ENCODE results near the gene RBM19. TPM values are rescaled to one million over a fixed set of nuclear protein-coding genes. Genes with fewer than 3 reads are reported as not detected.

The RBM19 gene
- total RNA-seq, 1 donor from 2014 or later: 77.0 TPM

- POLR2A ChIA-PET: no interaction called here
These were observed 186.4 kb downstream of the RBM19 start for GRCh38 chr12:113779774-113780173.

GRCh38 chr12:113778432-113779132 is 187.5 kb downstream of the RBM19 start:
- peaks cover 34% of the 10 kb centered on the region for H3K27me3 Mint-ChIP-seq
- H3K4me1 Mint-ChIP-seq: no peaks in the 10 kb centered on the region
- H3K36me3 Mint-ChIP-seq (ENCODE audit: low read depth): no peaks in the 10 kb centered on the region
- peaks cover 3% of the 10 kb centered on the region for H3K9me3 Mint-ChIP-seq
- intact Hi-C loops (cut with micrococcal nuclease): no loop called here
- DNase-seq: no peak
- CTCF ChIA-PET: no interaction called here
- no peak for ATAC-seq (ENCODE audit: low read depth)
- no peak overlapping the region for H3K4me3 Mint-ChIP-seq
- no peak for TF ChIP-seq CTCF (IDR thresholded peaks at IDR 0.05)
- no peak overlapping the region for H3K27ac Mint-ChIP-seq
- POLR2A ChIA-PET: no interaction called here

More at GRCh38 chr12:113779774-113780173, 186.4 kb downstream of the RBM19 start:
- TF ChIP-seq CTCF (IDR thresholded peaks at IDR 0.05): no peak
- DNase-seq (no peak), ATAC-seq (ENCODE audit: low read depth) (no peak)
- CTCF ChIA-PET: no interaction called here
- Mint-ChIP-seq H3K27me3 (peaks cover 32% of the 10 kb centered on the region), H3K9me3 (peaks cover 3% of the 10 kb centered on the region), H3K4me3 (no peak overlapping the region), H3K36me3 (ENCODE audit: low read depth) (no peaks in the 10 kb centered on the region), H3K27ac (no peak overlapping the region), H3K4me1 (no peaks in the 10 kb centered on the region)
- intact Hi-C loops (cut with micrococcal nuclease): no loop called here

DNA sequence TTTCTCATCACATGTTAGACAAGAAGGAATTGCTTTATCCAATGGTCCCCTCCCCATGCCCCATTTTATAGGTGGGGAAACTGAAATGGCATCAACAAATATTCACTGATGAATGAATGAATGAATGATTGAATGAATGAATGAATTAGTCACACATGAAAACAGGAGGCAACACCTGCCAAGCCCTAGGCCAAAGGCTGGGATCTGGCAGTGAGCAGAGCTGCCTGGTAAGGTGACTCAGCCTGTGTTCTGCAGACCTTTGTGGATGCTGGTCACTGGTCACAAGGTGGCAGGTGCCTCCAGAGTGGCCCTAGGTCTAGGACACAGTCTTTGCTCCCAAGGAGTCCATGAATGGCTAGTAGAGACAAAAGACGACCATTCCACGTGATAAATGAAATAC is 188.4 kb downstream of the RBM19 start:
- DNase-seq: no peak
- Mint-ChIP-seq H3K27me3 (peaks cover 34% of the 10 kb centered on the region), H3K9me3 (peaks cover 3% of the 10 kb centered on the region), H3K4me3 (no peak overlapping the region), H3K4me1 (no peaks in the 10 kb centered on the region), H3K27ac (no peak overlapping the region), H3K36me3 (ENCODE audit: low read depth) (no peaks in the 10 kb centered on the region)
- no peak for TF ChIP-seq CTCF (IDR thresholded peaks at IDR 0.05)
- ATAC-seq (ENCODE audit: low read depth): no peak
- CTCF ChIA-PET: no interaction called here
- POLR2A ChIA-PET: no interaction called here
- intact Hi-C loops (cut with micrococcal nuclease): no loop called here

- ATAC-seq (ENCODE audit: low read depth): no peak
- intact Hi-C loops (cut with micrococcal nuclease): no loop called here
- H3K36me3 Mint-ChIP-seq (ENCODE audit: low read depth): no peaks in the 10 kb centered on the region
- peaks cover 3% of the 10 kb centered on the region for H3K9me3 Mint-ChIP-seq
- CTCF ChIA-PET: no interaction called here
- H3K27ac Mint-ChIP-seq: no peak overlapping the region
- no peaks in the 10 kb centered on the region for H3K4me1 Mint-ChIP-seq
- TF ChIP-seq CTCF (IDR thresholded peaks at IDR 0.05): no peak
- POLR2A ChIA-PET: no interaction called here
- peaks cover 25% of the 10 kb centered on the region for H3K27me3 Mint-ChIP-seq
- DNase-seq: no peak
- H3K4me3 Mint-ChIP-seq: no peak overlapping the region
These were observed 189.6 kb downstream of the RBM19 start for GRCh38 chr12:113776536-113776935.

GRCh38 chr12:113774526-113774925 is 191.6 kb downstream of the RBM19 start:
- no peak overlapping the region for H3K27ac Mint-ChIP-seq
- TF ChIP-seq CTCF (IDR thresholded peaks at IDR 0.05): no peak
- H3K27me3 Mint-ChIP-seq: peaks cover 12% of the 10 kb centered on the region
- H3K36me3 Mint-ChIP-seq (ENCODE audit: low read depth): no peaks in the 10 kb centered on the region
- ChIA-PET CTCF (no interaction called here), POLR2A (interaction anchor here (0.6 kb wide), 1 partner anchor 574 kb away, joined by 3 read pairs; no protein-coding TSS in a partner anchor)
- no peaks in the 10 kb centered on the region for H3K9me3 Mint-ChIP-seq
- H3K4me3 Mint-ChIP-seq: no peak overlapping the region
- H3K4me1 Mint-ChIP-seq: no peaks in the 10 kb centered on the region
- DNase-seq (no peak), ATAC-seq (ENCODE audit: low read depth) (no peak)
- intact Hi-C loops (cut with micrococcal nuclease): no loop called here
